Measurements from ENCODE around the gene CELF4. TPM values are rescaled to one million over a fixed set of nuclear protein-coding genes. Genes with fewer than 3 reads are reported as not detected.

The CELF4 gene
- total and polyA plus RNA-seq, 10 of the 15 experiments (the other 5 are each of a cell fraction or from before 2014, with no cell fraction given), result 0.03 to 0.32 TPM; not detected in 8

DNA sequence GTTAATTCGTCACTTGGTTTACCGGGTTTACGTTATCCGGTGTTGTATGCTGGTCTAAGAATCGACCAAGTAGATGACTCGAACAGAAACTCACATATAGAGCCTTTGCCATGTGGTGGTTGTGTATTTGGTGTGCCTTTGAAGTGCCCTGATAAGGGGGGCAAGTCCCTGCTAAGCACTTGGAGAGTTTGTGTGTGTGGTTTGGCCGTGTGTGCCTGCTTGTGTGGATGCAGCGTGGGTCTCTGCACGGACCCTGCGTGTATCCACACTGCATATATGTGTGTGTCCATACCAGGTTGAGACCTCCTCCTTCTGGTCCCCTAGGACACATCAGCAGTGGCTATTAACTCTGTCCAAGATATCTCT lies 2.4 kb upstream of the CELF4 start:
- CTCF ChIA-PET, result no interaction called here
- H3K36me3 ChIP-seq (ENCODE audit: control insufficient read depth in 2 of 2, insufficient read depth in 2 of 2, low read length in 1 of 2), result no peaks in the 10 kb centered on the region
- no peak overlapping the region for H3K4me3 ChIP-seq
- no peaks in the 10 kb centered on the region for H3K9me3 ChIP-seq (replicated peaks; ENCODE audit: control insufficient read depth, insufficient read depth, low read length)
- TF ChIP-seq NR2F1 (conservative IDR thresholded peaks at IDR 0.05) (no peak), HDGF (IDR thresholded peaks at IDR 0.05) (no peak), ZBED1 (IDR thresholded peaks at IDR 0.05; ENCODE audit: borderline replicate concordance) (no peak), MYB (IDR thresholded peaks at IDR 0.05; ENCODE audit: borderline replicate concordance, low read depth, low read length) (no peak), SUZ12 (IDR thresholded peaks at IDR 0.05; ENCODE audit: unreplicated experiment) (no peak), ASH2L (IDR thresholded peaks at IDR 0.05; ENCODE audit: borderline replicate concordance, low read depth) (no peak), KAT2A (conservative IDR thresholded peaks at IDR 0.05; ENCODE audit: control insufficient read depth, low read depth, low read length) (no peak), SIN3A (IDR thresholded peaks at IDR 0.05; ENCODE audit: low read depth, low read length) (no peak), NFYB (IDR thresholded peaks at IDR 0.05; ENCODE audit: insufficient read depth, low read depth, low read length) (no peak), CHD2 (IDR thresholded peaks at IDR 0.05; ENCODE audit: borderline replicate concordance, low read depth, low read length) (no peak), BMI1 (IDR thresholded peaks at IDR 0.05; ENCODE audit: borderline replicate concordance) (no peak), MTA2 (IDR thresholded peaks at IDR 0.05; ENCODE audit: low read depth) (no peak), SIX5 (IDR thresholded peaks at IDR 0.05; ENCODE audit: low read depth, low read length, severe bottlenecking) (no peak)
- TF ChIP-seq, protein P1, sequence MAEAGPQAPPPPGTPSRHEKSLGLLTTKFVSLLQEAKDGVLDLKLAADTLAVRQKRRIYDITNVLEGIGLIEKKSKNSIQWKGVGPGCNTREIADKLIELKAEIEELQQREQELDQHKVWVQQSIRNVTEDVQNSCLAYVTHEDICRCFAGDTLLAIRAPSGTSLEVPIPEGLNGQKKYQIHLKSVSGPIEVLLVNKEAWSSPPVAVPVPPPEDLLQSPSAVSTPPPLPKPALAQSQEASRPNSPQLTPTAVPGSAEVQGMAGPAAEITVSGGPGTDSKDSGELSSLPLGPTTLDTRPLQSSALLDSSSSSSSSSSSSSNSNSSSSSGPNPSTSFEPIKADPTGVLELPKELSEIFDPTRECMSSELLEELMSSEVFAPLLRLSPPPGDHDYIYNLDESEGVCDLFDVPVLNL (IDR thresholded peaks at IDR 0.05; ENCODE audit: low read depth, low read length), result no peak
- TF ChIP-seq, protein P2, sequence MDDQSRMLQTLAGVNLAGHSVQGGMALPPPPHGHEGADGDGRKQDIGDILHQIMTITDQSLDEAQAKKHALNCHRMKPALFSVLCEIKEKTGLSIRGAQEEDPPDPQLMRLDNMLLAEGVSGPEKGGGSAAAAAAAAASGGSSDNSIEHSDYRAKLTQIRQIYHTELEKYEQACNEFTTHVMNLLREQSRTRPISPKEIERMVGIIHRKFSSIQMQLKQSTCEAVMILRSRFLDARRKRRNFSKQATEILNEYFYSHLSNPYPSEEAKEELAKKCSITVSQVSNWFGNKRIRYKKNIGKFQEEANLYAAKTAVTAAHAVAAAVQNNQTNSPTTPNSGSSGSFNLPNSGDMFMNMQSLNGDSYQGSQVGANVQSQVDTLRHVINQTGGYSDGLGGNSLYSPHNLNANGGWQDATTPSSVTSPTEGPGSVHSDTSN (IDR thresholded peaks at IDR 0.05; ENCODE audit: insufficient replicate concordance, low read depth, low read length), result no peak
- TF ChIP-seq, protein P3, sequence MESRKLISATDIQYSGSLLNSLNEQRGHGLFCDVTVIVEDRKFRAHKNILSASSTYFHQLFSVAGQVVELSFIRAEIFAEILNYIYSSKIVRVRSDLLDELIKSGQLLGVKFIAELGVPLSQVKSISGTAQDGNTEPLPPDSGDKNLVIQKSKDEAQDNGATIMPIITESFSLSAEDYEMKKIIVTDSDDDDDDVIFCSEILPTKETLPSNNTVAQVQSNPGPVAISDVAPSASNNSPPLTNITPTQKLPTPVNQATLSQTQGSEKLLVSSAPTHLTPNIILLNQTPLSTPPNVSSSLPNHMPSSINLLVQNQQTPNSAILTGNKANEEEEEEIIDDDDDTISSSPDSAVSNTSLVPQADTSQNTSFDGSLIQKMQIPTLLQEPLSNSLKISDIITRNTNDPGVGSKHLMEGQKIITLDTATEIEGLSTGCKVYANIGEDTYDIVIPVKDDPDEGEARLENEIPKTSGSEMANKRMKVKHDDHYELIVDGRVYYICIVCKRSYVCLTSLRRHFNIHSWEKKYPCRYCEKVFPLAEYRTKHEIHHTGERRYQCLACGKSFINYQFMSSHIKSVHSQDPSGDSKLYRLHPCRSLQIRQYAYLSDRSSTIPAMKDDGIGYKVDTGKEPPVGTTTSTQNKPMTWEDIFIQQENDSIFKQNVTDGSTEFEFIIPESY (IDR thresholded peaks at IDR 0.05), result no peak
- RAD21 ChIA-PET (ENCODE audit: unreplicated experiment), result no interaction called here
- WGBS (ENCODE audit: insufficient coverage, insufficient replicate concordance, low lambda C conversion rate, missing lambda C conversion rate), result 3% methylated on average over 10 of the region's 10 CpGs
- no peak overlapping the region for H3K27ac ChIP-seq (ENCODE audit: control insufficient read depth, insufficient read depth)
- POLR2A ChIA-PET, result no interaction called here
- H3K4me1 ChIP-seq (ENCODE audit: control insufficient read depth, insufficient read depth, low read length), result no peaks in the 10 kb centered on the region
- BruUV-seq (replicated peaks), result no TSS peak
- H3K27me3 ChIP-seq (replicated peaks in 1 of 2; ENCODE audit: control insufficient read depth in 2 of 2, insufficient read depth in 2 of 2, low read length in 1 of 2), result peaks cover 0 to 6% of the 10 kb centered on the region in 2 experiments; a peak in 3 of 4 replicates
- no peak overlapping the region for H3K4me2 ChIP-seq (ENCODE audit: control insufficient read depth, insufficient read depth)
- SMC1A ChIA-PET (ENCODE audit: uncharacterized antibody, unreplicated experiment), result no interaction called here
- in situ Hi-C loops (cut with MboI), result no loop called here
- H2AFZ ChIP-seq (ENCODE audit: control insufficient read depth, low read depth, low read length), result no peak overlapping the region
- ATAC-seq (no peak), DNase-seq (ENCODE audit: low read depth, low spot score) (no peak), FAIRE-seq (no peak)
- H3K79me2 ChIP-seq (ENCODE audit: control insufficient read depth, insufficient read depth, low read length), result no peaks in the 10 kb centered on the region
- intact Hi-C loops (cut with micrococcal nuclease; ENCODE audit: unreplicated experiment), result no loop called here
- H4K20me1 ChIP-seq (ENCODE audit: control insufficient read depth, insufficient read depth), result no peaks in the 10 kb centered on the region
- no peak overlapping the region for H3K9ac ChIP-seq (ENCODE audit: control insufficient read depth, insufficient read depth, low read length)

Data from GM12878 (cell line).